Lung (tissue), 12 donors: Measurements from ENCODE around the gene FAM13C. TPM values are rescaled to one million over a fixed set of nuclear protein-coding genes. Genes with fewer than 3 reads are reported as not detected.
A peak's percentile ranks its signal among the peaks of the same experiment; 100 is the strongest.

Experiments
- ATAC-seq: fragments of 200-7000 bp; cut with Tn5 transposase; one replicate; pipeline ENCODE4 v1.9.1; 2020; ENCODE audit warnings: moderate number of reproducible peaks; ENCODE audit not compliant: insufficient read depth, low FRiP score
- DNase-seq, 3 donors: peaks; one replicate each; pipeline ENCODE4 v3.0.0-alpha.2; 2013 to 2017
- H3K27ac ChIP-seq, 2 donors: one replicate each; pipeline ENCODE4 v1.5.1; 2013; ENCODE audit warnings: mild to moderate bottlenecking in 2 of 2, moderate library complexity in 2 of 2, control low read depth in 1 of 2, inconsistent platforms in 1 of 2, low read depth in 1 of 2, low read length in 1 of 2
- H3K27me3 ChIP-seq, 3 donors: one replicate each; pipeline ENCODE4 v1.5.1; 2013; ENCODE audit warnings: low read length in 2 of 3; ENCODE audit not compliant: control insufficient read depth in 3 of 3, insufficient read depth in 3 of 3
- H3K36me3 ChIP-seq, 4 donors: one replicate each; pipeline ENCODE4 v1.5.1; 2013; ENCODE audit warnings: low read length in 4 of 4, mild to moderate bottlenecking in 1 of 4, moderate library complexity in 1 of 4; ENCODE audit not compliant: control insufficient read depth in 4 of 4, insufficient read depth in 4 of 4
- H3K4me1 ChIP-seq, 5 donors: one replicate each; pipeline ENCODE4 v1.5.1; 2013; ENCODE audit warnings: low read length in 5 of 5, mild to moderate bottlenecking in 2 of 5, moderate library complexity in 1 of 5; ENCODE audit not compliant: control insufficient read depth in 5 of 5, insufficient read depth in 5 of 5
- H3K4me3 ChIP-seq: one replicate; pipeline ENCODE4 v1.5.1; 2013; ENCODE audit warnings: mild to moderate bottlenecking, control low read depth, moderate library complexity
- H3K9ac ChIP-seq, 2 donors: one replicate each; pipeline ENCODE4 v1.5.1; 2013; ENCODE audit warnings: low read length in 2 of 2, control low read depth in 1 of 2; ENCODE audit not compliant: insufficient read depth in 1 of 2
- H3K9me3 ChIP-seq, 4 donors: one replicate each; pipeline ENCODE4 v1.5.1; 2013; ENCODE audit warnings: low read length in 3 of 4, mild to moderate bottlenecking in 1 of 4, moderate library complexity in 1 of 4; ENCODE audit not compliant: control insufficient read depth in 4 of 4, insufficient read depth in 3 of 4
- CTCF ChIP-seq: IDR thresholded peaks from 2 replicates; pipeline ENCODE4 v1.5.1; 2012; ENCODE audit warnings: mild to moderate bottlenecking; ENCODE audit errors: control extremely low read depth, extremely low read depth
- WGBS, 2 donors: extraction: QIAGEN DNeasy Blood & Tissue Kit; methylation state at CpG; one replicate each; pipeline ENCODE4 v1.1.7; 2013; 5-methylcytosine and 5-hydroxymethylcytosine counted together
- polyA plus RNA-seq, 2 donors: library from polyadenylated mRNA; stranded (reverse); fragments of 200-250 nt; gene quantifications; one replicate each; pipeline ENCODE4 v1.2.1, GENCODE V29; 2013
- total RNA-seq, 2 donors: library from RNA; depleted of rRNA in 1 of 2; stranded (reverse); fragments of >200 nt in 1 of 2; gene quantifications; one replicate each; pipeline ENCODE4 v1.2.1, GENCODE V29; 2014 to 2021
- donor health status: control.
- donor health status: control.
- donor health status: Bipolar disorder and iron deficiency.
- donor health status: healthy.
- donor health status: DM: yes; HTN: yes; CAD: no.

Gene FAM13C
- total and polyA plus RNA-seq, 4 donors, result 1.2 to 59.0 (median 6.2) TPM

- Histone ChIP-seq H3K36me3 (no peaks in the 10 kb centered on the region), H3K4me3 (no peak overlapping the region), H3K27ac (no peak overlapping the region), H3K4me1 (peaks cover 0 to 24% (median 1%) of the 10 kb centered on the region in 5 donors), H3K9ac (no peak overlapping the region), H3K27me3 (no peaks in the 10 kb centered on the region), H3K9me3 (no peaks in the 10 kb centered on the region)
- 81 to 94% methylated on average over 1 of the region's 1 CpG for WGBS, 2 donors
- DNase-seq (no peak), ATAC-seq (no peak)
- TF ChIP-seq CTCF, result no peak
Measured at GRCh38 chr10:59342000-59342399, 20.3 kb downstream of the FAM13C start.

DNA sequence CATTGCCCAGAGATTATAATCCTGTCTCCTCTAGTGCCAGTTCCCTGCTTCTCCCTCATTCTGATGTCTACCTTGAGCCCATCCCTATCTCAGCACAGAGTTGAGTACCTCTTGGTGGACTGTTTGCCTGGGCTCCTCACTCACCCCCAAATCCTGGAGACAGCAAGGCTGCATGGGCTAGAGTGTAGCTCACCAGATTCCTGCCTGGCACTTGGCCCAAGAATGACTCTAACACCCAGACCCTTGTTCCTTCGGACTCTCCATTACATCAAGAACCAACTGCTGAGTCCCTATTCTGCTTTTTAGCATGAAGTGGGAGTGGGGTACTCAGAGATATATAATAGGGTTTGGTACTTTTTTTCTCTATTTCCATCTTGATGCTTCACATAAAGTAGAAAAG is 22.1 kb downstream of the FAM13C start:
- DNase-seq, result no peak
- no peak overlapping the region for H3K9ac ChIP-seq
- no peak for ATAC-seq
- TF ChIP-seq CTCF, result no peak
- H3K27ac ChIP-seq, result no peak overlapping the region
- no peaks in the 10 kb centered on the region for H3K9me3 ChIP-seq
- no peak overlapping the region for H3K4me3 ChIP-seq
- H3K4me1 ChIP-seq, result peaks cover 0 to 38% (median 3%) of the 10 kb centered on the region in 5 donors
- no peaks in the 10 kb centered on the region for H3K27me3 ChIP-seq
- H3K36me3 ChIP-seq, result no peaks in the 10 kb centered on the region
- WGBS, 2 donors, result 72 to 93% methylated on average over 1 of the region's 1 CpG

DNA sequence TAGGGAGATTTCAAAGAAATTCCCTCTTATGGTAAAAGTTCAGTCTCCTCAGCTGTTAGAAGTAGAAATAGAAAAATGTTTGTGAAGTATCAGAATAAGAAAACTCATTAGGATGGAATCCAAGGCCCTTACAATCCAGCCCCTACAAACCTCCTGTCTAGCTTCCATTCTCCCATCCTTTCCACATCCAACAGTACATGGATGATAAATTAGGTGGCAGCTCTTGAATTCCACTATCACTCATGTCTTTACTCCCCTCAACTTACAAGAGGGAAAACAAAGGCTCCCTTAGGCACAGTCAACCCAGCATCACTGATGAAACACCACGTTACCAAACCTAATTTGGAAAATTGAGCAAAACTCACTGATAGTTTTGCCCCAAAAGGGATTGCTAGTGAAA is 23.0 kb downstream of the FAM13C start:
- 73 to 82% methylated on average over 1 of the region's 1 CpG for WGBS, 2 donors
- Histone ChIP-seq H3K4me1 (peaks cover 0 to 40% (median 3%) of the 10 kb centered on the region in 5 donors), H3K9ac (no peak overlapping the region), H3K4me3 (no peak overlapping the region), H3K36me3 (no peaks in the 10 kb centered on the region), H3K27ac (no peak overlapping the region), H3K9me3 (no peaks in the 10 kb centered on the region), H3K27me3 (no peaks in the 10 kb centered on the region)
- ATAC-seq (no peak), DNase-seq (no peak)
- no peak for TF ChIP-seq CTCF

DNA sequence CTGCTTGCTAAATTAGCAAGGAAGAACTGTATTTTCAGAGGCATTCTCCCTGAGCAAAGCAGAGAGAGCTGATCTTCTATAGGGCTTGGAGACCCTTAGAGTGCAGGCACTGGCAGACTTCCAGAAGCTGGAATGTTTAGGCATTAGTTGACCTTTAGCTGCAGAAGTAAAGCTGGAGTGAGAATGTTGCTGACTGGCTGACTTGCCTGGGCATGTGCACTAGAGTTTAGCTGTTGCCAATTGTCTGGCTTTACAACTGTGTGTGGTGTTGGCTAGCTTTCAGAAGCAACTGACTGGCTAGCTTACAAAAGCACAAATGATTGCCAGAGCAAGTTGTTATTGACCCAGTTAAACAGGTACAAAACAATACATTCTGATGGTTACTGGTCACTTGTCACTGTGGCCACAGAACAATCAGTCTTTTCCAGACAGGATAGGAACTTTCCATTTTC is 25.1 kb downstream of the FAM13C start:
- ATAC-seq (no peak), DNase-seq (peak; percentile 93 to 98 (median 97))
- no peak overlapping the region for H3K9ac ChIP-seq
- H3K36me3 ChIP-seq, result no peaks in the 10 kb centered on the region
- H3K27ac ChIP-seq, result peak overlapping the region; percentile 22 to 73
- no peak for TF ChIP-seq CTCF
- no peaks in the 10 kb centered on the region for H3K27me3 ChIP-seq
- peaks cover 0 to 40% (median 3%) of the 10 kb centered on the region in 5 donors for H3K4me1 ChIP-seq
- no peaks in the 10 kb centered on the region for H3K9me3 ChIP-seq
- no peak overlapping the region for H3K4me3 ChIP-seq
